Endothelial cell of hepatic sinusoid (primary cell): ENCODE results near the gene RFX3.

Experiments used
- in situ Hi-C: cut with HindIII; loops from 2 replicates; pipeline ENCODE4 v1.10.0; 2017; ENCODE audit warnings: low sequenced_read_pairs

Gene RFX3

DNA sequence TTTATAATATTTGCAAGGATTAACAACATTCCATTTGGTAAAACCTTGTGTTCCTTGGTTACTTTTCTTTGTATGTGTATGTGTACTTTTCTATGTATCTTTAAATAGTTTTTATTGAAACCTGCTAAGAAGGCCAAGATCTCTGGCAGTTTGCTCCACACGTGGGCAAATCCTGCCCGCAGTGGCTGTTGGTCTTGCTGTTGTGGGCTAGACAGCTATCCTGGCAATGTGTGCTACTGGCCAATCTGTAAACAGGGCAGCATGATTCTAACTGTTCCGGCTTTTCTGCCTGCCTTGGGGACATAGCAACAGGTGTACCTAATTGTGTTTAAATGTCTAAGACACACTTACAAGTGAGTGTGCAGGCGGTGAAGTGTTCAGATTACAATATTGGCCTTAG, 286.6 kb downstream of the RFX3 start:
- in situ Hi-C loops: loop anchor here (25.0 kb wide), 1 partner anchor 448 kb away; no protein-coding TSS in a partner anchor

DNA sequence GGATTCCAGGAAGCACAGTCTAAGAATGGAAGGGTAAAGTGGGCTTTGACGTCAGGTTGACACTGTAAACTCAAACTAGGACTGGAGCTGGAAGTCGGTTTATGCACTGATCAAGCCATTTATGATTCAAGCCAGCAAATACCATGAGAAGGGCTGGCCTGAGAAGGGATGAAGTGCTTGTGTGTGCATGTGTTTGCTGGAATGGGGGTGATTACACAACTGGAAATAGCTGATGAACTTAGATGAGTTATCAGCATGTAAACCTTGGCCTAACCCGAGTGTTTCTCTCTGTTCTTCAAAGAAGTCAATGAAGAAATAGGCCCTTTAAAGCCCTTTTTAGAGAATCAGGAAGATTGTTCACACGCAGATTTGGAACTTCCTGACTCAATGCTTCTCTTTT, 287.6 kb downstream of the RFX3 start:
- in situ Hi-C loops: loop anchor here (25.0 kb wide), 1 partner anchor 449 kb away; no protein-coding TSS in a partner anchor

DNA sequence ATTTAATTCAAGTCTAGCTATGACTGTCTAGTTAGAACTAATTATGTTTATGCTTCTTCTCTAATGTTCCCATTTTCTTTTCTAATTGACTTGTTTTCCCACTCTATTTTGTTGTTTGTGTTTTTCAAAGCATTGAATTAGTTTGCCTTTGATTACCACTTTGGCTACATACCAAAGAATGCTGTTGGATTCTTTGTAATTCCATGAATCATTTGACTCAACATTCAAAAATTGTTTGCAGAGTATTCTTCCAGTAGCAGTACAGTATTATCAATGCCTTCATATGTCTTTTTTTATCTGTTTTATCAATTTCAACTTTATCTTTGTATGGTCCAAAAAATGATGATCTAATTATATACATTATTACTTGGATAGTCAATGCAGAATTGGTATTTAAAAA, 288.7 kb downstream of the RFX3 start:
- in situ Hi-C loops: loop anchor here (25.0 kb wide), 1 partner anchor 450 kb away; no protein-coding TSS in a partner anchor

DNA sequence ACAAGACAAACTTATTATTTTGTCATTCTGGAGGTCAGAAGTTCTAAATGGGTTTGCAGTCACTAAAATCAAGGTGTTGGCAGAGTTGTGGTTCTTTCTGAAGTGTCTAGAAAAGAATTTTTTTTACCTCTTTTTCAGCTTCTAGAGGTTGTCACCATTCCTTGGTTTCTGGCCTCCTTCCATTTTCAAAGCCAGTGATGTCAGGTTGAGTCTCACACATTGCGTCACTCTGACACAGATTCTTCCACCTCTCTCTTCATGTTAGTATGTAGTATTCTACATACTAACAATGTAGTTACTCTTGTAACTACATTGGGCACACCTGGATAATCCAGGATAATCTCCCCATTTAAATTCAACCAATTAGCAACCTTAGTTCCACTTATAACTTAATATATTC, 290.3 kb downstream of the RFX3 start:
- in situ Hi-C loops: loop anchor here (25.0 kb wide), 1 partner anchor 452 kb away; no protein-coding TSS in a partner anchor

DNA sequence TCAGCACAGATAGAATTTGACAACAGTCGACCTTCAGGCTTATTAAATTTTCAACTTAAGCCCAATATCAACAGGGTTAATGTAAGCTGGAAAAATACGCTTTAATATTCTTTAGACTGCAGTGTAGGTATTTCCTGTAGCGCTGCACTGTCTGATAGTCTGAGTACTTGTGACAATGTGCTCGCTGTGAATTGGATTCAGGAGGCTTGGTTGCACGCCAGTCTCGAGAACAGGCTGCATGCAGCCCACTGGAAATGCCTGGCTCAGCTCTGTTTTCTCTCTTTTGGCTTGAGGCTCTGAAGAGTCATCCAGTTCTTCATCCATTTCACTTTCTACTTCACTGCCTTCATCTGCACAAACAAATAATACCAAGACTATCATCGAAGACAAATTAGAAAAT, 300.9 kb downstream of the RFX3 start:
- in situ Hi-C loops: loop anchor here (25.0 kb wide), 1 partner anchor 462 kb away; no protein-coding TSS in a partner anchor

DNA sequence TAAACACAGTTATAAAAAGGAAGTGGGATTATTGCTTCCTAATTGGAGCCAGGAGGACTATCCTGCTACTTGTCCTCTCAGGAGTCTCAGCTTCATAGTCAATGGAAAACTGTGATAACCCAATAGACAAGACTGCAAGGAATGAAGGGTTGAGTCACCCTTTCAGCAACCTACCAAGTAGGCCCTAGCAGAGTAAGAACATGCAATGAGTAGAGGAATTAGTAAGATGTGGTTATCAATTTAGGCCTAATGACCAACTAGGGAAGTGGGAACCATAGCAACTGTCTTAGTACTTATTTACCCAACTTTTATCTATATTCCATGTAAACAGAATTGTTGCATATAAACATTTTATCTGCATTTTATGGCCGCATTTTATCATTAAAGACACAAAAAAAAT, 310.1 kb downstream of the RFX3 start:
- in situ Hi-C loops: no loop called here

DNA sequence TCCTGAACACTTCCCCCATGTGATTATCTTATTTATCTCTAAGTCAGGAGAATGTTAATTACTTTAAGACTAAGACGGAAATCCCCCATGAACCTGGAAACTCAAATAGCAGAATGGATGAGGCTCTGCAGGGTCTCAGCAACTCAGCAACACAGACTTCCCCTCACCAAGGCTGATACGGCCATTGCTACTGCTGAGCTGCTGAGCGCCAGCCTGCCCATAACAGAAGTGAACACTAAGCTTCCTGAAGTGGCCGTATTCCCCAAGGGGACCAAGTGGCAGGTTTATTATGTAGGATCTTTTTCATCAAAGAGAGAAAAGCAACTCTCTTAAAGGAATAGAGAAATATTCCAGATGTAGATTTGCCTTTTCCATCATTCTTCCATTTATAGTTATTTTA, 311.1 kb downstream of the RFX3 start:
- in situ Hi-C loops: no loop called here

DNA sequence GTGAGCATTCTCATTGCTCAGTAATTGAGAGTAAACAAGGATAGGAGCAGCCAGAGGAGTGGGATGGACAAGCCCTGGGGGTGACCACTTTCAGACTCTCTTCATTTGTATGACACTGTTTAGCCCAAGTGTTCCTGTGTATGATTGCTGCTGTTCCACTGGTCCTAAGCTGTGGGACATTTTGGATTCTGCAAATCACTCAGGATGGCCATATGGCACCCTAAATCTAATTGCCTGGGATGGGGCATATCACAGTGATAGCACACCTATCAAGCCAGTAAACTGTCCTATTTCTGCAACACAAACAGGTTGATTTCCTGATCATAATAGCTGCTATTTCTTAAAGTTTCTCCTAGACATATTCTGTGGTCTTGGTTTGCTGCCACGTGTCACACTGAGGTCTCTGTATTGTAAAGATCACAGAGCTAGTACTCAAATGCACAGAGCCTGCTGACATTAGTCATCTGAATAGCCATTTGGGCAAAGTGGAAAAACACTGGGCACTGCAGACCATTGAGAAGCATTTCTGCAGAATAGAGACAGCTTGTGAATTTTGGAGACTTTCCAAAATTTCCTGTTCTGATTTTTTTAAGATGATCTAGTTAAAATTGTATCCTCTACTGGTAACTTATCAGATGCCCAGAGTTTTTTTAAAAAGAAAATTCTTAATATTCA, 320.2 kb downstream of the RFX3 start:
- in situ Hi-C loops: no loop called here

DNA sequence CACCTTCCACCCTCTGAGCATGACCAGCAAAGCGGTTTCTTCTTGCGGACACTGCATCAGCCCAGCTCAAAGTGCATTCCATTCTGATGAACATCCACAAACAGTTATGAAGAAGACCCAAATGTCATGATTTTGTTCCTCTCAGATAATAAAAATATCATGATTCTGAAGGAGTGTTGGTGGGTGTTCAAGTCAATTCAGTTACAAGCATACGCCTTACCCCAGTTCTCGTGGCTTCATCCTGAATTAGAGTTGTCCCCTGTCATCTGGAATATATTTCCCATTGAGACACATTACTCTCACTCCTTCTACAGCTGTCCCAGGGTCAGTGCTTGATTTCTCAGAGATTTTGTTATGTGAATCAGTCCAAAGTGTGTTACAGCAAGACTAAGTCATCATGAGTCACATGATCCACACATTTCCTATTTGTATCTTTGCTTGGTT, 325.4 kb downstream of the RFX3 start:
- in situ Hi-C loops: no loop called here

DNA sequence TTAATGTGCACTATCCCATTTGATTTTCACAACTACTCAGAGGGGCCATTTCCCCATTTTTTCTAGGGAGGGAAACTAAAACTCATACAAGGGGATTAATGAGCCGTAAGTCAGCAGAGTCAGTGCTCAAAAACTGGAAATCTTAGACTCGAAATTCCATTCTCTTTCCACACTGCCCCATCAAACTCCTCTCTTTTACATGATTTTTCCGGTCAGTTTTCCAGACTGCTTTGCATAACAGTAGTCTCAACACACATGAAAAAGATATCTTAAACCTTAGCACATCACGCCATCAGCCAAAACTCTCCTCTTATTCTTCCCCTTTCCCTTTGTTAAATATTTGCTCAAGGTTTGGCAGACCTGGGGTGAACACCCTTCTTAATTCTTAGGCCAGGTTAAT, 332.0 kb downstream of the RFX3 start:
- in situ Hi-C loops: no loop called here

DNA sequence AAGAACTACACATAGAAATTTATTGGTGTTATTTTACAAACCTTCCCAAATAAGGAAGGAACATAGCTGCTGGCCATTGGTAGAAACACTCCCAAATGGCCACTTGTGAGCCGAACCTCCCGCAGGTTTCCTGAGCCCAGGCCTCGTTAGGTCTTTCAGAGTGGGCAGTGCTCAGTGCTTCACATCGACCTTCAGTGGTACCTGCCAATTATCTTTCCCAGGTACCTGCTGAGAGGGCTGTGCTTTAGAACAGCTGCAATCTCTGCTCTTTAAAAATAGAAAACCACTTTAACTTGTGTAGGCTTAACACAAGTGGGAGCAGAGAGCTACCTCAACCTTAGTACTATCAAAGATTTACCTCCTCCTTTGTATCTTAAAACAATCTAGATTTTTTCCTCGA, 334.1 kb downstream of the RFX3 start:
- in situ Hi-C loops: no loop called here

DNA sequence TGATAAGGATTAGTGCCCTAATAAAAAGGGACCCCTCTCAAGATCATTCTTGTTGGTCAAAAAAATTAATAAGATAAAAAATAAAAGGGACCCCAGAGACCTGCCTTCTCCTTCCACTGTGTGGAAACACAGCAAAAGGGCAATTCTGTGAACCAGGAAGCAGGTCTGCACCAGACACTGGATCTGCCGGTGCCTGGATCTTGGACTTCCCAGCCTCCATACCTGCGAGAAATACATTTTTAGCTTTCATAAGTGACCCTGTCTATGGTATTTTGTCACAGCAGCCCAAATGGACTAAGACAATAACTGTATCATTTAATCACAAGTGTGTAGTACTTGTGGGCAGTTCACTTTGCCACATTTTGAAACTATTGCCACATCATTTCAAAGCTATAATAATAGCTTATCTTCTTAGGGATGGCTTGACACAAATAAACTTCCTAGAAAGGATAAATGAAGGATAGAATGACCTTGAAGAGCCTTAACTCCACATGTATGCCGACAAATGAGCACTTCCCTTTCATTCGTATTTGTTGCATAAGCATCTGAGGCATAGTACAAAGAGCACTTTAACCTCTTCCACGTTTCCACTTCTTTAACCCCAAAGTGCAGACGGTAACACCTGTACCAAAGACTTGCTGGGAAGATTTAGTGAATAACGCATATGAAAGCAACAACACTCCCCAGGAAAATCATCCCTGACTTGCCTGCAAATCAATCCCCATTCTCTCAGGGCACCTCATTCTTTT, 336.5 kb downstream of the RFX3 start:
- in situ Hi-C loops: no loop called here

DNA sequence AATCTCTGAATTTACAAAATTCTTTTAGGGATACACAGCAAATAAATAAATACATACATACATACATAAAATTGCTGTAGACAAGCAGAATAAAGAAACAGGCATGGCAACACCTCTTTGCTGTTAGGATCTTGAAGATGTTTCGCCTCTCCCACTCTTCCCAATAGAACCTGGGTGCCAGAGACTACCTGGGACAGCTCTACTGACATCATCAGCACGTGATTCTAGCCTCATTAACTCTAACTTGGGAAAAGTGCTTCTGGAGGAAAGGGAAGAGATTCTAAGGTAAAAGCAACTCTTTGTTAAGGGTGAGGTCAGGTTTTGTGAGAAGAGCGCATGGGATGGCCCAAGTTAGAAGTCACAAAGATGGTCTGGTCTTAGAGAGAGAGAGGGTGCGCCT, 339.1 kb downstream of the RFX3 start:
- in situ Hi-C loops: no loop called here

DNA sequence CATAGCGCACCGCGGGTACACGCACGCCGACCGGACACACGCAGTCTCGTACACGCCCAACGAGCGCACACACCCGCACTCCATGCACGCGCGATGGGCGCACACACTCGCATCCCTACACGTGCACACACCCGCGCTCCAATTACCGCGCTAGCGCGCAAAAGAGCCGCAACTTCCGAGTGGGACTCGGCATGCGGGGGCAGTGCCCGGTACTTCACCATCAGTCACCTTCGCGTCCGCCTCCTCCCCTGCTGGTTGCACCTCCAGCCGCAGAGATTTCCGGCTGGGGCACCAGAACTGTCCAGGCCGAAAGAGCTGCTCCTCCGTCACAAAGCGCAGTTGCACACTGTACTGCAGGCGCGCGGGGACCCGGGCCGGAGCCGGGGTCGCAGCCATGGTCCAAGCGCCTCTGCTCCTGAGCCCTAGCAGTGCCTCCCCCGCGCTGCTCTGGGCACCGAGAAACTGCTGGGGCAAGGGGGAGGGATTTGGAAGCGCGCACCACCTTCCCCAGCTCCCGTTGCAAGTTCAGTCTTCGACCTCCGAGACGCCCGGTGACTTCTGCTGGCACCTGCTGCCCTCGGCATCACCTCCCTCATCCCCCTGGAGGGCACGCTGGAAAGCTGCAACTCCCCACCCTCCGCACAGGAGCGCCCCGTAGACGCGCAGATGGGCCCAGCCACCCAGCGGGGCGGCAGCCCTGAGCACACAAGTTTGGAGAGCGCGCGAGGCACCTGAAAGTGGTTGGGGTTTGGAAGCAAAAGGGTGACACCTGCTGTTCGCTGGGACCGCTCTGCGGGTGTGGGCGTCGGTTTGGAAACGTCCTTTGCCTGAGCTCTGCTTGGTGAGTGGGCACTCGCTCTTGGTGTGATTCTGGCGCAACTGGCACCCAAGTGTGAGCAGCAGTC, 344.5 kb downstream of the RFX3 start:
- in situ Hi-C loops: no loop called here

DNA sequence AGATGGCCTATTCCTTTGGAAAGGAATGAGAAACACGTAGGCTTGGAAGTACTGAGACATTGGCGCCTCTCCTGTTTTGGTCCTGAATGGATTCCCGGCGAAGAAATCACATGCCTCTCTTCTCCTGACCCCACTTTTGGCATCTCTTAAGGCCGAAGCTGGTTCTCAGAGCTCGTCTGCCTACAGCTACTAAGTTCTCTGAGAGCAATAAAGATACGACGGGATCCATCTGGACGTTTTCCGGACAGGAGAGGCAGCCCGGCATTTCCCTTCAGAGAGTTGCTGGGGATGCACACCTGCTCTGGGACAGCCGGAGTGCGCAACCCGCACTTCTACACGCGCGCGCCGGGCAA, 345.1 kb downstream of the RFX3 start:
- in situ Hi-C loops: no loop called here

DNA sequence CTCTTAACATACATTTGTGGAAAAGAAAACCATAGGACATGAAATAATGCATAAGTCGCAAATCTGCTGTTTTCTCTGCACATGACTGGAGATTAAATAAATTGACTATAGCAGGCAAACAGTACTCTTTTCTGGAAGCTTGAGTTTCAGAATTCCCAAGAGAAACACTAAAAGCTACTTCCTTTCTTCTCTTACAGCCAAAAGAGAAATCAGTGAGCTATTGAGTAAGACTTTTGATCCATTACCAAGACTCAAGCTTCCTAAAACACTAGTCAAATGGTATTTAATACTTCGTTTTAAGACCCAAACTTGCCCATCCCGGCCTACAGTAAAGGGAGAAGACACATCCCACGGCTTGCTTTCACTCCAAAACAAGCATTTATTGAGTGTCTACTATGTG, 346.1 kb downstream of the RFX3 start:
- in situ Hi-C loops: no loop called here

DNA sequence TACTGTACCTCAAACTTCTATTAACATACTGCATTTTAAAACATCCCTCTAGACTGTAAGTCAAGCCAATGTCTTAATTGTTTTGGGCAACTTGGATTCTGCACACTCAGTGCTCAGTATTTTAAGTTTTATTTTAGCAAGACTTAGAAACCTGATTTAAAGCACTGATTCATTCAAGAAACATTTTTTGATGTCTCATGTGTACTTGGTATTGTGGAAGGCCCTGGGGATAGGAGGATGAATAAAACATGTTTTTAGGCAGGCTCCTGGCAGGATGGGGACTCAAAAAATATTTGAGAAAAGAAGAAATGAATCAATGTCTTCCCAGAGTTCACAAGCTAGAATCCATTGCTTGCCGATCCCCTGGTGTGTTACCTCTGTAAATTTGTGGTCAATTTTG, 347.9 kb downstream of the RFX3 start:
- in situ Hi-C loops: no loop called here

DNA sequence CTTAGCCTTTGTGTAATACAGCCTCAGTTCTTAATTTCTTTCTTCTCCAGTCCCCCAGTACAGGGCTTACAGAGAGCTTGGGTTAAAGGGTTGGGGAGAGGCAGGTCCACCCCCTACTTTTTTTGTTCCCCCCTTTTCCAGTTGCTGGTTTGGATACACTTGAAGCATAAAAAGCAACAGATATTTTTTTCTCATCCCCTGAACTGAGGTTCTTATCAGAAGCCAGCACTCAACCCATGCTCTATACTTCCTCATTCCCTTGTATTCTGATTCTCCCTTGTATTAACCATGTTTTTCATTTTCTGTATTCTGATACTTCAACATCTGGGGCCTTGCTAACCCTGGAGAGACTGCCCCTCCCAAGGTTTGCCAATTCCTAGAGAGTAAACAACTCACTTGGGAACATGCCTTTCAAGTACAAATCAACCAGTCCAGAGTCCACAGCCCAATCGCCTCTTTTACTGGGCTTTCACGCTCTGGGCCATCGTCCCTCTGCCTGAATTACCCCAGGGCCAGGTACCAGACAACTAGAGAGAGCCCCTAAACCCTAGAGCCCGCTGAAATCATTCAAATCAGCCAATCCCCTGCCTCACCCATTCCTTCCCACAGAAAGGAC, 348.5 kb downstream of the RFX3 start:
- in situ Hi-C loops: no loop called here

DNA sequence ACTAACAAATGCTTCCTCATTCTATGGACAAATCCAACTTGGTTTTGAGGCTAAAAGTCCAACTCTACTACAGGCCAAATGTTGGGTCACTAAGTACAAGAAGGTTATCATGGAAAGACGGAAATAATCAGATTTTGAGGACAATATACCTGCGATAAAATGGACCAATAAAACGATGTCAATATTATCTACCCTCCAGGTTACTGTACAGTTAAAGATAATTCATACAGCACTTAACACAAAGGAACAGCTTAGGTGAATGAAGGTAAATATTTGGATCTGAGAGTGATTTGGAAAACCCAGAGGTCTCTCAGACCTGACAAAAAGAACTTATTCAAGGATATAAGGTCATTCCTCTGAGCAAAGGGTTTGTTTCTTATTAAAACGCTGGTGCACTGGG, 352.4 kb downstream of the RFX3 start:
- in situ Hi-C loops: no loop called here

DNA sequence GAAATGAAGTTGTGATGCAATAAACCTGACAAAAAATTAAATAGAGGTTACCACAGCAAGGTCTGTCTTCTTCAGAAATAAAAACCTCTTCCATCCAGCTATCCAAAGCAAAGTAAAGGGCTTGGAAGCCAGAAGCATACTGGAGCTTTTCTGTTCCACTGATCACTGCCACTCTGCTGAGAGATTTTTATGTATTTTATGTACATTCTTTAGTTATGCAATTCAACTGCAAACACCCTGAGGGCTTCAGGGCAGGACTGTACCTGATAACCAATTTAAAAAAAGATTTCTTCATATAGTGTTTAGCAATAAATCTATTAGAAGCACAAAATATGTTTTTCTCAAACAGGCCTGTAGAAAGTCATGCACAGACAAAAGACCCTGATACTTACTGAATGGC, 355.0 kb downstream of the RFX3 start:
- in situ Hi-C loops: no loop called here
